BJ (cell line): ENCODE results near the gene GALNT2. TPM values are rescaled to one million over a fixed set of nuclear protein-coding genes. Genes with fewer than 3 reads are reported as not detected.

ENCODE experiments used
- CTCF ChIA-PET: fragments of 350-600 bp; formaldehyde crosslinking; extraction: SDS; loops from one replicate; lab custom pipeline; 2021; ENCODE audit warnings: antibody characterized with exemption, inconsistent platforms; lab: Yijun Ruan, JAX
- POLR2A ChIA-PET: fragments of 300-600 bp; sonication (Branson Sonifier 250); formaldehyde crosslinking; extraction: SDS; loops from one replicate; lab custom pipeline; 2021; ENCODE audit warnings: antibody characterized with exemption; lab: Charles Lee
- DNase-seq: peaks from one replicate; pipeline ENCODE4 v3.0.0-alpha.2; 2011; ENCODE audit warnings: low read depth
- H3K27me3 ChIP-seq: 2 replicates; pipeline ENCODE4 v1.6.0; 2011; ENCODE audit warnings: low read length; ENCODE audit not compliant: control insufficient read depth, insufficient read depth
- H3K36me3 ChIP-seq: 2 replicates; pipeline ENCODE4 v1.5.1; 2011; ENCODE audit warnings: low read length; ENCODE audit not compliant: control insufficient read depth, insufficient read depth
- H3K4me3 ChIP-seq: 2 replicates; pipeline ENCODE4 v1.5.1; 2011; ENCODE audit warnings: low read depth, mild to moderate bottlenecking, control low read depth, low read length
- CTCF ChIP-seq: IDR thresholded peaks from 2 replicates; pipeline ENCODE4 v1.5.1; 2011; ENCODE audit warnings: low read depth, mild to moderate bottlenecking, control low read depth, inconsistent platforms, low read length, moderate library complexity; ENCODE audit not compliant: insufficient read depth
- polyA plus RNA-seq: library from polyadenylated mRNA; depleted of rRNA; stranded (reverse); fragments of >200 nt; gene quantifications from 2 replicates; pipeline ENCODE4 v1.2.3, GENCODE V29; 2011

GALNT2 gene
- polyA plus RNA-seq, 1 experiment, result 90.9 TPM

GRCh38 chr1:230222678-230223077 lies 155.6 kb downstream of the GALNT2 start:
- Histone ChIP-seq H3K4me3 (no peak overlapping the region), H3K36me3 (no peaks in the 10 kb centered on the region), H3K27me3 (no peaks in the 10 kb centered on the region)
- ChIA-PET CTCF (interaction anchor here (1.0 to 2.3 kb wide), 3 partner anchors 10 to 24 kb away, joined by 3 to 6 read pairs (median 3); no protein-coding TSS in a partner anchor), POLR2A (no interaction called here)
- DNase-seq, result no peak
- TF ChIP-seq CTCF, result peak; percentile 37; the same call in 1 of the 2 replicates

- DNase-seq, result no peak
- ChIA-PET POLR2A (no interaction called here), CTCF (interaction anchor here (0.8 to 1.7 kb wide), 2 partner anchors 13 to 26 kb away, joined by 4 read pairs; no protein-coding TSS in a partner anchor)
- no peaks in the 10 kb centered on the region for H3K36me3 ChIP-seq
- H3K4me3 ChIP-seq, result no peak overlapping the region
- no peak for TF ChIP-seq CTCF
- H3K27me3 ChIP-seq, result no peaks in the 10 kb centered on the region
Measured at GRCh38 chr1:230224101-230224960, 157.3 kb downstream of the GALNT2 start.

GRCh38 chr1:230226007-230226800 lies 159.2 kb downstream of the GALNT2 start:
- no peak for DNase-seq
- Histone ChIP-seq H3K4me3 (no peak overlapping the region), H3K27me3 (no peaks in the 10 kb centered on the region), H3K36me3 (no peaks in the 10 kb centered on the region)
- TF ChIP-seq CTCF, result no peak
- CTCF ChIA-PET, result interaction anchor here (0.6 to 0.8 kb wide), 3 partner anchors 11 to 711 kb away, joined by 3 to 4 read pairs (median 3); no protein-coding TSS in a partner anchor
- POLR2A ChIA-PET, result no interaction called here

DNA sequence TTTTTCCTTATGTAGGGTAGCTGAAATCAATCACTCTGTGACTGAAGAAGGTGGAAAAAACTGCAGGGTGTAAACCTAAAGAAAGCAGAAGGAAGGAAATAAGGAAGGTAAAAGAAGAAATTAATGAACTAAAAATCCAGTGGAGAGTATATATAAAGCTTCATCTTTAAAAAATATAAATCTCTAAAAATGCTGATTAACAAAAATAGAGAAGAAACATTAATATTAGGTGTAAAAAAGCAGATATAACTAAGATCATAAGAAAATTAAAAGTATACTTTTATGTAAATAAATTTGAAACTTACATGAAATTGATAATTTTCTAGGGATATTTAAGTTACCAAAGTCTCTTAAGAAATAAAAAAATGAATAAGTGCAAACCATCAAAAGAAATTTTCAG lies 159.8 kb downstream of the GALNT2 start:
- Histone ChIP-seq H3K4me3 (no peak overlapping the region), H3K27me3 (no peaks in the 10 kb centered on the region), H3K36me3 (no peaks in the 10 kb centered on the region)
- no peak for DNase-seq
- ChIA-PET CTCF (interaction anchor here (0.6 kb wide), 1 partner anchor 712 kb away, joined by 3 read pairs; no protein-coding TSS in a partner anchor), POLR2A (no interaction called here)
- no peak for TF ChIP-seq CTCF
